HepG2 (cell line): ENCODE results near the gene TCF25. TPM values are rescaled to one million over a fixed set of nuclear protein-coding genes. Genes with fewer than 3 reads are reported as not detected.

Source experiments
- ATAC-seq: fragments of 200-7000 bp; cut with Tn5 transposase; 3 replicates; pipeline ENCODE4 v1.9.1; 2020; ENCODE audit warnings: mild to moderate bottlenecking, moderate library complexity
- BruUV-seq: library from RNA; stranded (reverse); fragments of 400-500 nt; replicated peaks from 2 replicates; lab custom pipeline; 2021; lab: Mats Ljungman, UMichigan
- CTCF ChIA-PET: fragments of 300-600 bp; formaldehyde crosslinking; extraction: SDS; loops from one replicate; lab custom pipeline; 2021; ENCODE audit warnings: low total read pairs, inconsistent platforms, low intra/inter-chr PET ratio; lab: Yijun Ruan, JAX
- POLR2A ChIA-PET: fragments of 350-600 bp; sonication (Branson Sonifier 250); formaldehyde crosslinking; loops from one replicate; lab custom pipeline; 2020; ENCODE audit warnings: antibody characterized with exemption, inconsistent platforms; lab: Yijun Ruan, JAX
- DNase-seq: peaks from one replicate; pipeline ENCODE4 v3.0.0-alpha.2; 2015; ENCODE audit warnings: low spot score
- FAIRE-seq: peaks from 3 replicates; lab custom pipeline; 2011; peaks lifted over from hg19 to GRCh38; lab: Jason Lieb, UNC
- H2AFZ ChIP-seq: one replicate; pipeline ENCODE4 v1.6.1; 2011; ENCODE audit warnings: low read length, inconsistent platforms
- H3K27ac ChIP-seq: fragments of 300-600 bp; 3 replicates; pipeline ENCODE4 v1.8.0; 2011; ENCODE audit warnings: mixed run types, mild to moderate bottlenecking, mixed read lengths, low read length, inconsistent platforms; ENCODE audit not compliant: insufficient read depth; ENCODE audit errors: extremely low read length
- H3K27me3 ChIP-seq, 2 experiments: fragments of 200-600 bp in 1 of 2; 2 replicates in 1 of 2; 3 replicates in 1 of 2; pipeline versions ENCODE4 v1.6.0 to v1.8.0; 2011; ENCODE audit warnings: low read length in 2 of 2, mild to moderate bottlenecking in 2 of 2, moderate library complexity in 2 of 2, inconsistent platforms in 1 of 2; ENCODE audit not compliant: insufficient read depth in 2 of 2, control insufficient read depth in 1 of 2
- H3K36me3 ChIP-seq, 2 experiments: fragments of 200-600 bp in 1 of 2; replicated peaks in 1 of 2; 2 replicates in 1 of 2; 3 replicates in 1 of 2; pipeline versions ENCODE4 v1.5.1 to v1.8.0; 2011; ENCODE audit warnings: low read length in 2 of 2, inconsistent platforms in 1 of 2; ENCODE audit not compliant: insufficient read depth in 2 of 2, control insufficient read depth in 1 of 2
- H3K4me1 ChIP-seq: 2 replicates; pipeline ENCODE4 v1.5.1; 2012; ENCODE audit warnings: low read length, inconsistent platforms; ENCODE audit not compliant: insufficient read depth
- H3K4me2 ChIP-seq: 2 replicates; pipeline ENCODE4 v1.6.0; 2011; ENCODE audit warnings: low read depth, low read length, inconsistent platforms
- H3K4me3 ChIP-seq, 3 experiments: fragments of 200-600 bp in 1 of 3; sonication (generic), shearing (Covaris generic) in 1 of 3; replicated peaks in 1 of 3; 2 replicates each; pipeline ENCODE4 v1.5.1; 2011 to 2016; ENCODE audit warnings: low read length in 3 of 3, inconsistent platforms in 2 of 3, low read depth in 2 of 3, mild to moderate bottlenecking in 2 of 3, control low read depth in 1 of 3, mixed read lengths in 1 of 3; ENCODE audit not compliant: insufficient read depth in 1 of 3
- H3K79me2 ChIP-seq: one replicate; pipeline ENCODE4 v1.6.1; 2011; ENCODE audit warnings: low read length, inconsistent platforms; ENCODE audit not compliant: insufficient read depth
- H3K9ac ChIP-seq: 2 replicates; pipeline ENCODE4 v1.6.0; 2011; ENCODE audit warnings: mild to moderate bottlenecking, low read depth, low read length, inconsistent platforms; ENCODE audit not compliant: insufficient read depth
- H3K9me3 ChIP-seq: 2 replicates; pipeline ENCODE4 v1.5.1; 2012; ENCODE audit warnings: mild to moderate bottlenecking, low read length
- H4K20me1 ChIP-seq: 2 replicates; pipeline ENCODE4 v1.6.0; 2011; ENCODE audit warnings: inconsistent platforms, mild to moderate bottlenecking, low read length, moderate library complexity; ENCODE audit not compliant: insufficient read depth
- AGO1 ChIP-seq: fragments of 200-400 bp; formaldehyde crosslinking; IDR thresholded peaks from 2 replicates; pipeline ENCODE4 v1.6.1; 2017; ENCODE audit warnings: mild to moderate bottlenecking, low read depth, low read length, moderate library complexity; ENCODE audit not compliant: poor library complexity, severe bottlenecking
- AKAP8 ChIP-seq: sonication (generic); formaldehyde crosslinking; IDR thresholded peaks from 2 replicates; pipeline ENCODE4 v1.5.1; 2020; ENCODE audit warnings: mild to moderate bottlenecking, missing genetic modification reagents
- MED1 ChIP-seq: sonication (generic); formaldehyde crosslinking; IDR thresholded peaks from 2 replicates; pipeline ENCODE4 v1.4.0; 2020; ENCODE audit warnings: missing genetic modification reagents
- TARDBP ChIP-seq: sonication (generic); formaldehyde crosslinking; IDR thresholded peaks from 2 replicates; pipeline ENCODE4 v1.8.0; 2022; ENCODE audit warnings: mild to moderate bottlenecking, missing genetic modification reagents
- ZNF451 ChIP-seq: sonication (generic); formaldehyde crosslinking; IDR thresholded peaks from 2 replicates; pipeline ENCODE4 v1.5.0; 2020; ENCODE audit warnings: mild to moderate bottlenecking, missing genetic modification reagents
- ZNF589 ChIP-seq: sonication (generic); formaldehyde crosslinking; conservative IDR thresholded peaks from 2 replicates; pipeline ENCODE4 v1.8.0; 2022; ENCODE audit warnings: mild to moderate bottlenecking, moderate library complexity, missing genetic modification reagents
- ZNF646 ChIP-seq: sonication (generic); formaldehyde crosslinking; IDR thresholded peaks from 2 replicates; pipeline ENCODE4 v1.9.0; 2021; ENCODE audit warnings: mild to moderate bottlenecking, missing genetic modification reagents
- ZSCAN22 ChIP-seq: sonication (generic); formaldehyde crosslinking; IDR thresholded peaks from 2 replicates; pipeline ENCODE4 v1.4.0; 2020; ENCODE audit warnings: mild to moderate bottlenecking, missing genetic modification reagents
- WGBS: methylation state at CpG from one replicate; pipeline ENCODE4 v1.1.6; 2017; ENCODE audit warnings: low lambda C conversion rate; 5-methylcytosine and 5-hydroxymethylcytosine counted together
- in situ Hi-C: cut with HindIII; loops from 2 replicates; pipeline ENCODE4 v1.10.0; 2017; ENCODE audit warnings: low pct_unique_long_range_greater_than_20kb; ENCODE audit not compliant: extremely low pct_ligation_motif_present
- intact Hi-C: fragments of 100-400 bp; cut with micrococcal nuclease; formaldehyde crosslinking; loops from one replicate; pipeline ENCODE4 v1.10.0; 2022; ENCODE audit not compliant: unreplicated experiment
- polyA plus RNA-seq, 8 experiments: library from polyadenylated mRNA; depleted of rRNA in 3 of 8; stranded (reverse) in 7 of 8; unstranded in 1 of 8; fragments of >200 nt; fragmentation: Illumina TruSeq in 4 of 8; extraction: Trizol in 4 of 8; gene quantifications; 2 replicates each; pipeline versions ENCODE4 v1.2.1 to v1.2.3, GENCODE V29; 2011 to 2016; ENCODE audit warnings: low read depth in 4 of 8, missing spikeins in 1 of 8, mixed read lengths in 1 of 8; ENCODE audit not compliant: insufficient read depth in 1 of 8
- total RNA-seq, 5 experiments: library from RNA; depleted of rRNA; stranded (reverse); fragments of >200 nt; fragmentation: Illumina TruSeq; extraction: Trizol; gene quantifications; 2 replicates each; pipeline ENCODE4 v1.2.3, GENCODE V29; 2016; ENCODE audit warnings: low read depth in 1 of 5
- TF ChIP-seq, protein P1 (sequence below): sonication (generic); formaldehyde crosslinking; IDR thresholded peaks from 2 replicates; pipeline ENCODE4 v1.8.1; 2022; ENCODE audit warnings: low read depth, mild to moderate bottlenecking, missing genetic modification reagents
- TF ChIP-seq, protein P2 (sequence below): IDR thresholded peaks from 2 replicates; pipeline ENCODE4 v1.6.1; 2016; ENCODE audit warnings: mild to moderate bottlenecking

The TCF25 gene
- total and polyA plus RNA-seq, 2 of the 13 experiments (the other 11 are each of a cell fraction or from before 2014, with no cell fraction given) = 138 to 206 TPM

- ATAC-seq = no peak
- in situ Hi-C loops = no loop called here
- POLR2A ChIA-PET = interaction anchor here (8.1 kb wide), 1 partner anchor 9 kb away, joined by 78 read pairs; the partner anchor contains the start of gene TUBB3
- H3K36me3 ChIP-seq = peaks cover 2 to 11% of the 10 kb centered on the region in 2 experiments; a peak in 4 of 5 replicates
- H2AFZ ChIP-seq = no peak overlapping the region
- H4K20me1 ChIP-seq = no peaks in the 10 kb centered on the region; the same call in 1 of the 2 replicates
- H3K4me1 ChIP-seq = peaks cover 54% of the 10 kb centered on the region
- intact Hi-C loops = no loop called here
- BruUV-seq = no TSS peak
- CTCF ChIA-PET = no interaction called here
- no peaks in the 10 kb centered on the region for H3K9me3 ChIP-seq
- 86% methylated on average over 29 of the region's 30 CpGs for WGBS
- peak overlapping the region; percentile 50 for H3K27ac ChIP-seq
- no peak for DNase-seq
- no peaks in the 10 kb centered on the region for H3K27me3 ChIP-seq
- no peak overlapping the region for H3K4me3 ChIP-seq
- H3K9ac ChIP-seq = no peak overlapping the region
- FAIRE-seq = no peak
- no peaks in the 10 kb centered on the region for H3K79me2 ChIP-seq
- H3K4me2 ChIP-seq = no peak overlapping the region
- peak; percentile 94 for TF ChIP-seq TARDBP (CRISPR knock-in tag)
- TF ChIP-seq AKAP8 (CRISPR knock-in tag) = peak; percentile 69; the same call in 1 of the 2 replicates
- TF ChIP-seq ZNF646 = peak; percentile 97
- TF ChIP-seq, protein P1, sequence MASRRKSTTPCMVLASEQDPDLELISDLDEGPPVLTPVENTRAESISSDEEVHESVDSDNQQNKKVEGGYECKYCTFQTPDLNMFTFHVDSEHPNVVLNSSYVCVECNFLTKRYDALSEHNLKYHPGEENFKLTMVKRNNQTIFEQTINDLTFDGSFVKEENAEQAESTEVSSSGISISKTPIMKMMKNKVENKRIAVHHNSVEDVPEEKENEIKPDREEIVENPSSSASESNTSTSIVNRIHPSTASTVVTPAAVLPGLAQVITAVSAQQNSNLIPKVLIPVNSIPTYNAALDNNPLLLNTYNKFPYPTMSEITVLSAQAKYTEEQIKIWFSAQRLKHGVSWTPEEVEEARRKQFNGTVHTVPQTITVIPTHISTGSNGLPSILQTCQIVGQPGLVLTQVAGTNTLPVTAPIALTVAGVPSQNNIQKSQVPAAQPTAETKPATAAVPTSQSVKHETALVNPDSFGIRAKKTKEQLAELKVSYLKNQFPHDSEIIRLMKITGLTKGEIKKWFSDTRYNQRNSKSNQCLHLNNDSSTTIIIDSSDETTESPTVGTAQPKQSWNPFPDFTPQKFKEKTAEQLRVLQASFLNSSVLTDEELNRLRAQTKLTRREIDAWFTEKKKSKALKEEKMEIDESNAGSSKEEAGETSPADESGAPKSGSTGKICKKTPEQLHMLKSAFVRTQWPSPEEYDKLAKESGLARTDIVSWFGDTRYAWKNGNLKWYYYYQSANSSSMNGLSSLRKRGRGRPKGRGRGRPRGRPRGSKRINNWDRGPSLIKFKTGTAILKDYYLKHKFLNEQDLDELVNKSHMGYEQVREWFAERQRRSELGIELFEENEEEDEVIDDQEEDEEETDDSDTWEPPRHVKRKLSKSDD (CRISPR knock-in tag) = peak; percentile 73; the same call in 1 of the 2 replicates
- TF ChIP-seq AGO1 = peak; percentile 44
- TF ChIP-seq, protein P2, sequence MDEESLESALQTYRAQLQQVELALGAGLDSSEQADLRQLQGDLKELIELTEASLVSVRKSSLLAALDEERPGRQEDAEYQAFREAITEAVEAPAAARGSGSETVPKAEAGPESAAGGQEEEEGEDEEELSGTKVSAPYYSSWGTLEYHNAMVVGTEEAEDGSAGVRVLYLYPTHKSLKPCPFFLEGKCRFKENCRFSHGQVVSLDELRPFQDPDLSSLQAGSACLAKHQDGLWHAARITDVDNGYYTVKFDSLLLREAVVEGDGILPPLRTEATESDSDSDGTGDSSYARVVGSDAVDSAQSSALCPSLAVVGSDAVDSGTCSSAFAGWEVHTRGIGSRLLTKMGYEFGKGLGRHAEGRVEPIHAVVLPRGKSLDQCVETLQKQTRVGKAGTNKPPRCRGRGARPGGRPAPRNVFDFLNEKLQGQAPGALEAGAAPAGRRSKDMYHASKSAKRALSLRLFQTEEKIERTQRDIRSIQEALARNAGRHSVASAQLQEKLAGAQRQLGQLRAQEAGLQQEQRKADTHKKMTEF = no peak
- no peak for TF ChIP-seq MED1
- 0 out of 2 replicates have a peak, but pooled peaks have one; percentile 17 for TF ChIP-seq ZNF451 (CRISPR knock-in tag)
- TF ChIP-seq ZNF589 (CRISPR knock-in tag) = 0 out of 2 replicates have a peak, but pooled peaks have one; percentile 38
- TF ChIP-seq ZSCAN22 (CRISPR knock-in tag) = no peak
Measured at GRCh38 chr16:89913408-89914387, 40.3 kb downstream of the TCF25 start.
